Panc1 (cell line): ENCODE data around the gene FUT7.

Experiments
- CTCF ChIP-seq: fragments of 450-650 bp; IDR thresholded peaks from 2 replicates; pipeline ENCODE4 v1.5.1; 2017; ENCODE audit warnings: mild to moderate bottlenecking
- POLR2AphosphoS5 ChIP-seq: IDR thresholded peaks from 2 replicates; pipeline ENCODE4 v1.6.1; 2012; ENCODE audit warnings: mild to moderate bottlenecking, low read depth, low read length, moderate library complexity
- REST ChIP-seq, 2 experiments: IDR thresholded peaks; 2 replicates each; pipeline ENCODE4 v1.6.1; 2011 to 2012; ENCODE audit warnings: low read depth in 2 of 2, control low read depth in 1 of 2, low read length in 1 of 2, mild to moderate bottlenecking in 1 of 2, moderate library complexity in 1 of 2; ENCODE audit not compliant: insufficient read depth in 1 of 2
- SIN3A ChIP-seq: IDR thresholded peaks from 2 replicates; pipeline ENCODE4 v1.6.1; 2012; ENCODE audit warnings: low read depth, mild to moderate bottlenecking, low read length, moderate library complexity, borderline replicate concordance; ENCODE audit not compliant: insufficient read depth
- TCF7L2 ChIP-seq: IDR thresholded peaks from 2 replicates; pipeline ENCODE4 v1.6.1; 2011; ENCODE audit warnings: mild to moderate bottlenecking, low read depth, low read length, inconsistent platforms

- no peak for TF ChIP-seq CTCF
- no peak for TF ChIP-seq SIN3A
- TF ChIP-seq POLR2AphosphoS5: no peak
- no peak for TF ChIP-seq TCF7L2
- no peak for TF ChIP-seq REST (IDR thresholded peaks at IDR 0.05; ENCODE audit: insufficient read depth in 1 of 2, low read depth in 2 of 2, low read length in 1 of 2)
Measured at GRCh38 chr9:136985853-136986252, 46.0 kb downstream of the FUT7 start.
